GM12874 (cell line): ENCODE measurements around the gene SYNGR3.

Experiments
- CTCF ChIP-seq: IDR thresholded peaks from 2 replicates; pipeline ENCODE4 v1.5.1; 2011; ENCODE audit warnings: low read depth, mild to moderate bottlenecking, control low read depth, low read length, moderate library complexity; ENCODE audit not compliant: insufficient read depth

Gene SYNGR3

DNA sequence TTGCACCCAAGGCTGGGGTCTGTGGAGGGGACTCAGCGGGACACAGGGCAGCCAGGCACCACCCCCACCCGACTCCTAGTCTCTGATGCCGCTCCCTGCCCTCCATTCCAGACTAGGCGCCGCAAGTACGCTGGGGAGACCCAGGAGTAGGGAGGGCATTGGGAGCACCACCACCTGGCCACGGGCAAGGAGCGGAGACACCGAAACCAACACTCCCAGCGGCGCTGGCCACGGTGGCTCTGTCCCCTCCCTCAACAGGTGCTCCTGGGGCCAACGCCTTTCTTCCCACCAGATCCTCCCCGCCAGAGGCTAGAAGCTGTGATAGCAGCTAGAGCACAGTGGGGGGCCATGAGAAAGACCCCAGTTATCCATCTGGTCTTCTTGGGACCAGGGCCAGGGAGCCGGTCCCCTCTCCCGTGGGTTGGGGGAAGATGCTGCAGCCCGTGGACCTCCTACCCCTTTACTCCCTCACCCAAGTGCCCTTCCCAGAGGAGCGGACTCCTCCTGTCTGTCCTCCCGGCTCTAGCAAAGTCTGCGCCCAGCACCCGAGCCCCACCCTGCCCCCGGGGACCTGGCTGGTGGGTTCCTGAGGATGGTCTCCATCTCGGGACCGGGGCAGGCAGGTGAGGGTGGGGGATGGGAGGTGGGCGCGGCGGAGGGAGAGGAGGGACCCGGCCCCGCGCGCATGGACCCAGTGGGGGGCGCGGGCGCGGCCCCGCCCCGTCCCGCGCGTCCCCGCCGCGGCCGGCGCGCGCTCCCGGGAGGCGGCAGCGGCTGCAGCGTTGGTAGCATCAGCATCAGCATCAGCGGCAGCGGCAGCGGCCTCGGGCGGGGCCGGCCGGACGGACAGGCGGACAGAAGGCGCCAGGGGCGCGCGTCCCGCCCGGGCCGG lies at the start of gene SYNGR3:
Gene SYNGR3, plus strand, starts transcription at position 762 of the 892 bp plus-strand sequence. CDS start 133 bp downstream, outside the sequence.
- no peak for TF ChIP-seq CTCF

- no peak for TF ChIP-seq CTCF
Measured at GRCh38 chr16:1940273-1941161, 49.3 kb upstream of the SYNGR3 start.

DNA sequence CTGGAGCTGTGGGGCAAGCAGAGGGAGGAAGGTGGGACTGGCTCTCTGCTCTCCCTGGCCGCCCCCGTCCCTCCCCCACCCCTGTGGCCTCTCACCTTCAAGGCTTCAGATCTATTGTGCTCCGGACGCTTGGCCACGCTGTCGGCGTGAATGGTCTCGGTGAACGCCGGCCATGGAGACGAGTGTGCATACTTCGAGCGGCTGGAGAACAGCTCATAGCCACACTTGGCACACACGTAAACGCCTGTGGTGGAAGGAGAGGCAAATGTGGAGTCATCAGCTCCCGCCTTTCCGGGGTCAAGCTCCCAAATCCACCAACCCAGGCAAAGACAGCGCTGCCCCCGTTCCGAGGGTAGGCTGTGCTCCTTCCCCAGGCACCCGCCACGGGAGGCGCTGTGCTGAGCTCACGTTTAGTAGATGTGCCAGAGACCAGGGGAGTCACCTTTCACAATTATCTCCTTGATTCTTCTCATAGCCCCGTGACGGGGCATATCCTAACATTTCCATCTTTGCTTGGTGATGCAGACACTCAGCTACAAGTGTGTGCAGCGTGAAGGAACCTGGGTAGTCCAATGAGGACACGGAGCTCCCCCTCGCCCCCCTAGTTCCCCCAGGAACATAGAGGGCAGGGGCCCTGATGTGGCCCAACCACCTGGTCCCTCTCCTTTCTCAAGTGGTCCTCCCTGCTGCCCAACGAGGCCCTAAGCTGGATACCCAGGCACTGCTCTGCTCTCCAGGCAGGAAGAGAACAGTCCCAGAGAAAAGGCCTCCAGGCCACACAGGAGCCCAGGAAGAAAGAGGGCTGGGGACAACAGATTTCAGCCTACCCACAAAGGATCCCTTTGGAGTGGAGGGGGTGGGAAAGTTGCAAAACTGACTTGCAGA lies 48.4 kb upstream of the SYNGR3 start:
- TF ChIP-seq CTCF, result no peak

DNA sequence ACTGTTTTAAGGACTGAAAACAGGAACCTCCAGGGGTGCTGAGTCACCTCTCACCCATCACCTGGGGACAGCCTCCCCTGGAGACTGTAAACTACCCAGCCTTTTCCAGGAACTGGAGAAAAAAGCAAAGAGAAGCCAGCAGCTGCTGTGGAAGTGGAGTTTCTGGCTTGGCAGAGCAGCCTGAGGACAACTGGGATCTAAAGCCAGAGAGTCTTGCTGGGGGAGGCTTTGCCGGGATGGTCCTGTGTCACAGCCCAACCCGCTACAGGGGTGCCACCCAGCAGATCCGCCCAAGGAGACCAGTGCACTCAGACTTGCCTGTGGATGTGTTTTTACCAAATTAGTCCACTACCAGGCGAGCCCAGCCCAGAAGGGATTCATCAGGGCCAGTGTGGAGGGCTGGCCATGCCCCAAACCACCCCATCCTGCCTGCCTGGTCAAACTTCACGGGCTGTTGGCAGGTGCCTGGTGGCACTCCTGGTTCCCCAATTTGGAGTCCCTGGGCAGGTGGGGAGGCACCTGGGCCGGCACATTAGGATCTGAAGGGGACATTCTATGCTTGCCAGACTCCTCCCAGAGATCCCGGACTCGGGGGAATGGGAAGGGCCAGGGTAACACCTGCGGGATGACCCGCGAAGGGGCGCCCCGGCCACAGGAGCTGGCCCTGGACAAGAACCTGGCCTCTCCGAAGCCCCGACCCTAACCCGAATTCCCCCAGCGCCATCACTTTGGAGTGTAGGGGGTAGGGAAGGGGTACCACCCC lies 47.5 kb upstream of the SYNGR3 start:
- TF ChIP-seq CTCF, result no peak

GRCh38 chr16:1942810-1943726 lies 46.7 kb upstream of the SYNGR3 start, which contains the start of gene MSRB1:
MSRB1 (minus strand) TSS chr16:1943199; CDS start chr16:1943156, 43 bp downstream.
- TF ChIP-seq CTCF, result no peak

DNA sequence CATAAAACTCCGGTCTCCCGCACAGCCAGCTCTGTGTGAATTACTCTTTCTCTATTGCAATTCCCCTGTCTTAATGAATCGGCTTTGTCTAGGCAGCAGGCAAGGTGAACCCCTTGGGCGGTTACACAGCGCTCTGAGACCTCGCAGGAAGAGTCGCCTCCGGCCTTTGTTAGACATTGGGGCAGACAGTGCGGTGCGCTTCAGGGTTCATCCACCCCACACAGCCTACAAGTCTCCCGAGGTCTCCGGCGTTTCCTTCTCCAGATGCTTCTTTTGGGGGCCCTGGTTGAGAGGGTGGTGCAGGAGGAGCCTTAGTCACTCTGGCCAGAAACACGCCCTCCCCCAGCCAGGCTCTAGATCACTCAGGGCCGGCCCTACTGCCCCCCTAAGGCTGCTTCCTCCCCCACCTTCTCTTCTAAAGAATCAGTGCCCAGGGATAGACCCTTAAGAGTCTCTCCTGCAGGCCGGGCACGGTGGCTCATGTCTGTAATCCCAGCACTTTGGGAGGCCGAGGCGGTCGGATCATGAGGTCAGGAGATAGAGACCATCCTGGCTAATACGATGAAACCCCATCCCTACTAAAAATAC lies 45.1 kb upstream of the SYNGR3 start:
- TF ChIP-seq CTCF, result no peak
